CD14-positive monocyte (primary cell): ENCODE results near the gene MAP3K7. TPM values are rescaled to one million over a fixed set of nuclear protein-coding genes. Genes with fewer than 3 reads are reported as not detected.

Experiments
- DNase-seq, 3 donors: peaks; one replicate each; pipeline ENCODE4 v3.0.0-alpha.2; 2011 to 2022
- H2AFZ ChIP-seq: 2 replicates; pipeline ENCODE4 v1.6.0; 2012; ENCODE audit warnings: mild to moderate bottlenecking, low read depth, low read length, inconsistent platforms; ENCODE audit not compliant: insufficient read depth, poor library complexity, severe bottlenecking
- H3K27ac ChIP-seq, 2 donors: 1 replicate in 1 of 2; 2 replicates in 1 of 2; pipeline ENCODE4 v1.5.1; 2012 to 2013; ENCODE audit warnings: low read length in 2 of 2, control low read depth in 1 of 2, inconsistent platforms in 1 of 2, low read depth in 1 of 2, mild to moderate bottlenecking in 1 of 2
- H3K27me3 ChIP-seq, 2 donors: one replicate each; pipeline versions ENCODE4 v1.6.0 to v1.6.1; 2011 to 2013; ENCODE audit warnings: low read length in 2 of 2; ENCODE audit not compliant: control insufficient read depth in 2 of 2, insufficient read depth in 2 of 2
- H3K36me3 ChIP-seq, 2 donors: replicated peaks in 1 of 2; 1 replicate in 1 of 2; 2 replicates in 1 of 2; pipeline versions ENCODE4 v1.5.1 to v1.6.1; 2012 to 2013; ENCODE audit warnings: low read length in 2 of 2, control low read depth in 1 of 2, inconsistent platforms in 1 of 2, mild to moderate bottlenecking in 1 of 2; ENCODE audit not compliant: insufficient read depth in 2 of 2, control insufficient read depth in 1 of 2
- H3K4me1 ChIP-seq, 2 donors: 1 replicate in 1 of 2; 2 replicates in 1 of 2; pipeline versions ENCODE4 v1.5.1 to v1.6.1; 2012 to 2013; ENCODE audit warnings: low read length in 2 of 2, control low read depth in 1 of 2, inconsistent platforms in 1 of 2, mild to moderate bottlenecking in 1 of 2, moderate library complexity in 1 of 2; ENCODE audit not compliant: insufficient read depth in 2 of 2, control insufficient read depth in 1 of 2
- H3K4me2 ChIP-seq: replicated peaks from 2 replicates; pipeline ENCODE3; 2012; ENCODE audit warnings: low read length, moderate library complexity, mild to moderate bottlenecking; ENCODE audit not compliant: poor library complexity, severe bottlenecking; ENCODE audit errors: extremely low read depth
- H3K4me3 ChIP-seq, 3 experiments: fragments of 200-600 bp in 1 of 3; sonication (generic) in 1 of 3; replicated peaks in 1 of 3; 1 replicate in 2 of 3; 2 replicates in 1 of 3; pipeline ENCODE4 v1.5.1; 2011 to 2013; ENCODE audit warnings: low read length in 3 of 3, mild to moderate bottlenecking in 3 of 3, control low read depth in 2 of 3, low read depth in 2 of 3, inconsistent platforms in 1 of 3, moderate library complexity in 1 of 3
- H3K79me2 ChIP-seq: 2 replicates; pipeline ENCODE4 v1.6.0; 2012; ENCODE audit warnings: mild to moderate bottlenecking, control low read depth, inconsistent platforms, low read length, moderate library complexity; ENCODE audit not compliant: insufficient read depth
- H3K9ac ChIP-seq: 2 replicates; pipeline ENCODE4 v1.6.0; 2017; ENCODE audit warnings: low read length, mild to moderate bottlenecking; ENCODE audit not compliant: insufficient read depth, poor library complexity, severe bottlenecking
- H3K9me3 ChIP-seq, 2 donors: replicated peaks in 1 of 2; 1 replicate in 1 of 2; 2 replicates in 1 of 2; pipeline versions ENCODE4 v1.5.1 to v1.6.1; 2012 to 2013; ENCODE audit warnings: low read length in 2 of 2, control low read depth in 1 of 2; ENCODE audit not compliant: control insufficient read depth in 1 of 2, insufficient read depth in 1 of 2
- H4K20me1 ChIP-seq: 2 replicates; pipeline ENCODE4 v1.6.0; 2012; ENCODE audit warnings: mild to moderate bottlenecking, low read length, control low read depth, moderate library complexity; ENCODE audit not compliant: insufficient read depth
- H3K27ac Mint-ChIP-seq, 7 donors: one replicate each; pipeline ENCODE4 v1.8.0; 2020; ENCODE audit warnings: mild to moderate bottlenecking in 7 of 7, mixed read lengths in 7 of 7, moderate library complexity in 6 of 7, inconsistent platforms in 2 of 7
- H3K27me3 Mint-ChIP-seq, 3 donors: one replicate each; pipeline ENCODE4 v1.8.0; 2021 to 2022; ENCODE audit warnings: low read depth in 3 of 3, mild to moderate bottlenecking in 3 of 3, mixed read lengths in 3 of 3, moderate library complexity in 3 of 3, inconsistent platforms in 1 of 3
- H3K36me3 Mint-ChIP-seq, 2 donors: one replicate each; pipeline ENCODE4 v1.8.0; 2020; ENCODE audit warnings: mixed read lengths in 2 of 2, inconsistent platforms in 1 of 2, mild to moderate bottlenecking in 1 of 2
- H3K4me1 Mint-ChIP-seq: one replicate; pipeline ENCODE4 v1.8.0; 2020; ENCODE audit warnings: mild to moderate bottlenecking, mixed read lengths
- H3K4me3 Mint-ChIP-seq, 2 donors: one replicate each; pipeline ENCODE4 v1.8.0; 2020; ENCODE audit warnings: mild to moderate bottlenecking in 2 of 2, mixed read lengths in 2 of 2, moderate library complexity in 1 of 2
- H3K9me3 Mint-ChIP-seq, 7 donors: one replicate each; pipeline ENCODE4 v1.8.0; 2020 to 2022; ENCODE audit warnings: mixed read lengths in 7 of 7, mild to moderate bottlenecking in 6 of 7, moderate library complexity in 6 of 7, inconsistent platforms in 2 of 7
- CTCF ChIP-seq: fragments of 200-600 bp; IDR thresholded peaks from one replicate; pipeline ENCODE4 v1.8.0; 2022; ENCODE audit warnings: antibody characterized with exemption, mild to moderate bottlenecking
- WGBS: methylation state at CpG from one replicate; pipeline ENCODE4 v1.1.5; 2013; ENCODE audit warnings: missing lambda C conversion rate; ENCODE audit not compliant: insufficient coverage; 5-methylcytosine and 5-hydroxymethylcytosine counted together
- intact Hi-C, 2 donors: fragments of 100-400 bp; cut with micrococcal nuclease; formaldehyde crosslinking; loops; one replicate each; pipeline versions ENCODE4 v1.15.0 to v1.15.1; 2023
- polyA plus RNA-seq, 3 donors: library from polyadenylated mRNA; depleted of rRNA in 1 of 3; unstranded in 2 of 3; stranded (reverse) in 1 of 3; fragments of 300-500 nt in 2 of 3; fragments of >200 nt in 1 of 3; fragmentation: Illumina TruSeq in 2 of 3; gene quantifications; 1 replicate in 2 of 3; 2 replicates in 1 of 3; pipeline ENCODE4 v1.2.3, GENCODE V29; 2012 to 2021

The MAP3K7 gene
- polyA plus RNA-seq, 3 donors: 12.4 to 20.0 (median 15.3) TPM

- Mint-ChIP-seq H3K4me3 (no peak overlapping the region), H3K27ac (no peak overlapping the region), H3K9me3 (peaks cover 0 to 4% (median 0%) of the 10 kb centered on the region in 7 donors), H3K27me3 (peaks cover 21 to 24% (median 22%) of the 10 kb centered on the region in 3 donors), H3K4me1 (no peaks in the 10 kb centered on the region), H3K36me3 (no peaks in the 10 kb centered on the region)
- Histone ChIP-seq H3K4me2 (no peak overlapping the region), H3K9me3 (no peaks in the 10 kb centered on the region), H2AFZ (no peak overlapping the region), H3K36me3 (no peaks in the 10 kb centered on the region), H3K4me3 (no peak overlapping the region), H3K27me3 (peaks cover 9 to 19% of the 10 kb centered on the region in 2 donors), H3K27ac (no peak overlapping the region), H4K20me1 (no peaks in the 10 kb centered on the region), H3K9ac (no peak overlapping the region), H3K79me2 (no peaks in the 10 kb centered on the region), H3K4me1 (no peaks in the 10 kb centered on the region)
- WGBS: 67% methylated on average over 1 of the region's 4 CpGs
- no peak for TF ChIP-seq CTCF
- intact Hi-C loops: no loop called here
- DNase-seq: no peak
These were observed 12.3 kb upstream of the MAP3K7 start for GRCh38 chr6:90599151-90599550.

- WGBS: 93% methylated on average over 2 of the region's 4 CpGs
- no peak for DNase-seq
- H3K9me3 ChIP-seq: no peaks in the 10 kb centered on the region
- H3K9ac ChIP-seq: no peak overlapping the region
- no peak for TF ChIP-seq CTCF
- no peaks in the 10 kb centered on the region for H3K4me1 ChIP-seq
- Mint-ChIP-seq H3K36me3 (no peaks in the 10 kb centered on the region), H3K4me1 (no peaks in the 10 kb centered on the region), H3K27ac (no peak overlapping the region), H3K4me3 (no peak overlapping the region), H3K9me3 (peaks cover 0 to 5% (median 0%) of the 10 kb centered on the region in 7 donors), H3K27me3 (peaks cover 21 to 26% (median 25%) of the 10 kb centered on the region in 3 donors)
- H3K36me3 ChIP-seq: no peaks in the 10 kb centered on the region
- no peaks in the 10 kb centered on the region for H3K79me2 ChIP-seq
- intact Hi-C loops: no loop called here
- peaks cover 9 to 17% of the 10 kb centered on the region in 2 donors for H3K27me3 ChIP-seq
- no peak overlapping the region for H3K27ac ChIP-seq
- H3K4me3 ChIP-seq: no peak overlapping the region
- no peak overlapping the region for H3K4me2 ChIP-seq
- H4K20me1 ChIP-seq: no peaks in the 10 kb centered on the region
- H2AFZ ChIP-seq: no peak overlapping the region
These were observed 11.5 kb upstream of the MAP3K7 start for GRCh38 chr6:90598192-90598951.
